ENCODE data around the gene MUC12. TPM values are rescaled to one million over a fixed set of nuclear protein-coding genes. Genes with fewer than 3 reads are reported as not detected.

MUC12 gene
- total RNA-seq, 1 donor from 2014 or later, result 1.6 TPM

GRCh38 chr7:100962537-100962936 lies 6.8 kb upstream of the MUC12 start:
- H3K4me3 Mint-ChIP-seq, result no peak overlapping the region
- H3K4me1 Mint-ChIP-seq (ENCODE audit: unreplicated experiment), result peaks cover 7% of the 10 kb centered on the region

DNA sequence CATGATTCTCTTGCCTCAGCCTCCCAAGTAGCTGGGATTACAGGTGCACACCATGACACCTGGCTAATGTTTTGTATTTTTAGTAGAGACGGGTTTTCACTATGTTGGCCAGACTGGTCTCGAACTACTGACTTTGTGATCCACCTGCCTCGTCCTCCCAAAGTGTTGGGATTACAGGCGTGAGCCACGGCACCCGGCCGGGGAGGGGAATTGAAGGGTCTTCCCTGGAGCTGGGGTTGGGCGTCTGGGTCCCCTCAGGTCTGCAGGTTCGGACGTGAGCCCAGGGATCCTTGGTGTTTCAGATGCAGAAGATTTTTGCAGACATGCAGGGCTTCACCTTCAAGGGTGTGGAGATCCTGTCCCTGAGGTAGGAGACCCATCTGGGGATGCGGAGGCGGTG lies 6.0 kb upstream of the MUC12 start:
- TF ChIP-seq CTCF (conservative IDR thresholded peaks at IDR 0.05), result no peak
- no peak for DNase-seq (ENCODE audit: extremely low spot score, unreplicated experiment)
- Mint-ChIP-seq H3K4me3 (no peak overlapping the region), H3K27me3 (peaks cover 55% of the 10 kb centered on the region), H3K27ac (no peak overlapping the region), H3K9me3 (no peaks in the 10 kb centered on the region), H3K4me1 (ENCODE audit: unreplicated experiment) (peaks cover 7% of the 10 kb centered on the region), H3K36me3 (no peaks in the 10 kb centered on the region)

More at GRCh38 chr7:100962537-100962936, 6.8 kb upstream of the MUC12 start:
- H3K27ac Mint-ChIP-seq, result no peak overlapping the region
- no peak for TF ChIP-seq CTCF (conservative IDR thresholded peaks at IDR 0.05)
- peaks cover 47% of the 10 kb centered on the region for H3K27me3 Mint-ChIP-seq
- no peaks in the 10 kb centered on the region for H3K9me3 Mint-ChIP-seq
- DNase-seq (ENCODE audit: extremely low spot score, unreplicated experiment), result no peak
- no peaks in the 10 kb centered on the region for H3K36me3 Mint-ChIP-seq

- Mint-ChIP-seq H3K9me3 (no peaks in the 10 kb centered on the region), H3K27me3 (peaks cover 60% of the 10 kb centered on the region), H3K4me1 (ENCODE audit: unreplicated experiment) (peaks cover 7% of the 10 kb centered on the region), H3K36me3 (no peaks in the 10 kb centered on the region), H3K27ac (no peak overlapping the region), H3K4me3 (no peak overlapping the region)
- no peak for DNase-seq (ENCODE audit: extremely low spot score, unreplicated experiment)
- no peak for TF ChIP-seq CTCF (conservative IDR thresholded peaks at IDR 0.05)
Observed at GRCh38 chr7:100963874-100964273, 5.5 kb upstream of the MUC12 start.

DNA sequence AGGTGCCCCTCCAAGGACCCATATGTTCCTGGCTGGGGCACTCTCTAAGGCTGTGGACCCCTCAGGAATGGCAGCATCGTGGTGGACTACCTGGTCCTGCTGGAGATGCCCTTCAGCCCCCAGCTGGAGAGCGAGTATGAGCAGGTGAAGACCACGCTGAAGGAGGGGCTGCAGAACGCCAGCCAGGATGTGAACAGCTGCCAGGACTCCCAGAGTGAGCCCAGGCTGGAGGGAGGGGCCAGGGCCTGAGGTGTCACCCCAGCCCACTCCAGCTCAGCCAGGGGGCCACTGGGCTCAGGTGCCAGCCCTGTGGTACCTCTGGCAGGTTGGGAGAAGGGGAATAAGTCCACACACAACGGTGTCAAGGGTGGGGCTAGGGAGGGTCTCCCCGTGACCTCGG lies 4.7 kb upstream of the MUC12 start:
- Mint-ChIP-seq H3K27me3 (peaks cover 68% of the 10 kb centered on the region), H3K36me3 (no peaks in the 10 kb centered on the region), H3K4me1 (ENCODE audit: unreplicated experiment) (peaks cover 7% of the 10 kb centered on the region), H3K9me3 (no peaks in the 10 kb centered on the region), H3K27ac (no peak overlapping the region), H3K4me3 (no peak overlapping the region)
- TF ChIP-seq CTCF (conservative IDR thresholded peaks at IDR 0.05), result no peak
- no peak for DNase-seq (ENCODE audit: extremely low spot score, unreplicated experiment)

GRCh38 chr7:100965045-100965722 lies 4.2 kb upstream of the MUC12 start:
- no peak for TF ChIP-seq CTCF (conservative IDR thresholded peaks at IDR 0.05)

More at GRCh38 chr7:100965045-100965722, 4.2 kb upstream of the MUC12 start:
- H3K4me3 Mint-ChIP-seq, result peak overlapping the region; percentile 86
- no peaks in the 10 kb centered on the region for H3K9me3 Mint-ChIP-seq
- H3K27me3 Mint-ChIP-seq, result peaks cover 73% of the 10 kb centered on the region
- peak overlapping the region; percentile 61 for H3K27ac Mint-ChIP-seq
- peaks cover 7% of the 10 kb centered on the region for H3K4me1 Mint-ChIP-seq (ENCODE audit: unreplicated experiment)
- H3K36me3 Mint-ChIP-seq, result no peaks in the 10 kb centered on the region
- no peak for DNase-seq (ENCODE audit: extremely low spot score, unreplicated experiment)
